Occipital lobe (tissue), 2 donors: ENCODE measurements around the gene PRELID1. TPM values are rescaled to one million over a fixed set of nuclear protein-coding genes. Genes with fewer than 3 reads are reported as not detected.

Source experiments
- DNase-seq: peaks from one replicate; lab custom pipeline; 2025; lab: John Stamatoyannopoulos, UW
- total RNA-seq: library from RNA; depleted of rRNA; stranded (reverse); fragments of >200 nt; gene quantifications from one replicate; pipeline ENCODE4 v1.2.3, GENCODE V29; 2014

Gene PRELID1
- total RNA-seq, 1 donor from 2014 or later = 34.6 TPM

DNA sequence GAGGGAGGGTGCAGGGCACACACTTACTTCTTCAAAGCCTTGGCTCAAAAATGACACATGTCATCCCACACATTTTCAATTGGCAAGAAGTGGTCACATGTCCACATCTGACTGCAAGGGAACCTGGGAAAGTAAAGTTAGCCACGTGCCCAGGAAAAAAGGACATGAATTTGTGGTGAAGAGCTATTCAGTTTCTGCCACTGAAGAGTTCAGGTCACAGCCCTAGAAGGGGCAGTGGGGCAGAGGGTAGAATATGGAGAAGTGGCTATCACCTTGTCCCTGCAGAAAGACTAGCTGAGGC lies 52.2 kb downstream of the PRELID1 start:
- no peak for DNase-seq

Other genes starting within 250 kb of the PRELID1 start
- gene FGFR4, start 216.9 kb upstream of the PRELID1 start, total RNA-seq = 1.6 TPM
- 89.8 TPM for gene NSD1, start 170.0 kb upstream of the PRELID1 start, total RNA-seq
- gene RAB24, start 80 bp upstream of the PRELID1 start, total RNA-seq = 16.1 TPM
- gene MXD3, start 8.1 kb downstream of the PRELID1 start, total RNA-seq = 4.4 TPM
- gene LMAN2, start 47.9 kb downstream of the PRELID1 start, total RNA-seq = 73.5 TPM
- 4.4 TPM for gene RGS14, start 54.1 kb downstream of the PRELID1 start, total RNA-seq
- not detected for gene SLC34A1, start 80.6 kb downstream of the PRELID1 start, total RNA-seq
- gene PFN3, start 96.9 kb downstream of the PRELID1 start, total RNA-seq = not detected
- gene F12, start 105.8 kb downstream of the PRELID1 start, total RNA-seq = 3.9 TPM
- 14.0 TPM for gene GRK6, start 122.9 kb downstream of the PRELID1 start, total RNA-seq
- 11.7 TPM for gene PRR7, start 143.0 kb downstream of the PRELID1 start, total RNA-seq
- 170 TPM for gene DBN1, start 169.8 kb downstream of the PRELID1 start, total RNA-seq
- 7.8 TPM for gene PDLIM7, start 193.8 kb downstream of the PRELID1 start, total RNA-seq
- 3.0 TPM for gene DOK3, start 206.0 kb downstream of the PRELID1 start, total RNA-seq
- gene DDX41, start 213.2 kb downstream of the PRELID1 start, total RNA-seq = 63.5 TPM